ENCODE measurements around the gene GDA. TPM values are rescaled to one million over a fixed set of nuclear protein-coding genes. Genes with fewer than 3 reads are reported as not detected.

Gene GDA
- total RNA-seq, 1 experiment from 2014 or later = not detected

GRCh38 chr9:72155301-72155700 is 6.1 kb downstream of the GDA start:
- no peaks in the 10 kb centered on the region for H3K79me2 ChIP-seq (ENCODE audit: low read length)
- no peaks in the 10 kb centered on the region for H3K36me3 ChIP-seq (ENCODE audit: insufficient read depth, low read length)
- no peaks in the 10 kb centered on the region for H3K9me3 ChIP-seq (ENCODE audit: low read length)
- no peak overlapping the region for H2AFZ ChIP-seq (ENCODE audit: low read length)
- H3K4me3 ChIP-seq (ENCODE audit: low read length) = no peak overlapping the region
- no peaks in the 10 kb centered on the region for H3K9me2 ChIP-seq (replicated peaks; ENCODE audit: insufficient read depth, low read length)
- DNase-seq = no peak
- no peaks in the 10 kb centered on the region for H3K27me3 ChIP-seq (ENCODE audit: low read length)
- peaks cover 12% of the 10 kb centered on the region for H3K4me1 ChIP-seq (ENCODE audit: low read length)
- no peak overlapping the region for H3K9ac ChIP-seq (ENCODE audit: low read length)
- no peaks in the 10 kb centered on the region for H4K20me1 ChIP-seq (ENCODE audit: insufficient read depth, low read depth, low read length)
- no peak overlapping the region for H3K27ac ChIP-seq (ENCODE audit: low read length)
- H3K4me2 ChIP-seq (ENCODE audit: low read depth, low read length, poor library complexity, severe bottlenecking) = no peak overlapping the region

DNA sequence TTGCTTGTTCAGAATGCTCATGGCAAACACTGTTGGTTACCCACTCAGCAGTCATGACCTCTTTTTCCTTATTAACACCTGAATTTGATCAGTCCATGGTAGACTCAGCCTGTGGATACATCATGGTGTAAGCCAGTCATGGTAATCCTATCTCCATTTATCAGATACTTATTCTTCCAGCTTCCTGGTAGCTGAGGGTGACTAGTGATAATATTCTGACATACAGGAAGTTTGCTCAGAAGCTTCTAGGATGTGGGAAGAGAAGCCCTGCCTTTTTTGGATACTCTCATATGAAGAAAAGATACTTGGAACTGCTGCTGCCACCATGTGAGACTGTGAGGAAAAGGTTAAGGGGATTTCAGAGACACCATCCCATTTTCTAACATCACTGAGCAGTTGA is 7.3 kb downstream of the GDA start:
- Histone ChIP-seq H4K20me1 (ENCODE audit: insufficient read depth, low read depth, low read length) (no peaks in the 10 kb centered on the region), H3K4me1 (ENCODE audit: low read length) (peaks cover 12% of the 10 kb centered on the region), H3K27me3 (ENCODE audit: low read length) (no peaks in the 10 kb centered on the region), H3K4me2 (ENCODE audit: low read depth, low read length, poor library complexity, severe bottlenecking) (no peak overlapping the region), H3K9me3 (ENCODE audit: low read length) (no peaks in the 10 kb centered on the region), H3K27ac (ENCODE audit: low read length) (no peak overlapping the region), H3K79me2 (ENCODE audit: low read length) (no peaks in the 10 kb centered on the region), H3K4me3 (ENCODE audit: low read length) (no peak overlapping the region), H2AFZ (ENCODE audit: low read length) (no peak overlapping the region), H3K36me3 (ENCODE audit: insufficient read depth, low read length) (no peaks in the 10 kb centered on the region), H3K9ac (ENCODE audit: low read length) (no peak overlapping the region), H3K9me2 (replicated peaks; ENCODE audit: insufficient read depth, low read length) (no peaks in the 10 kb centered on the region)
- DNase-seq = no peak

- H3K79me2 ChIP-seq (ENCODE audit: low read length) = no peaks in the 10 kb centered on the region
- H3K9me2 ChIP-seq (replicated peaks; ENCODE audit: insufficient read depth, low read length) = no peaks in the 10 kb centered on the region
- H4K20me1 ChIP-seq (ENCODE audit: insufficient read depth, low read depth, low read length) = no peaks in the 10 kb centered on the region
- H3K27me3 ChIP-seq (ENCODE audit: low read length) = no peaks in the 10 kb centered on the region
- H3K36me3 ChIP-seq (ENCODE audit: insufficient read depth, low read length) = no peaks in the 10 kb centered on the region
- no peak overlapping the region for H3K27ac ChIP-seq (ENCODE audit: low read length)
- H3K4me3 ChIP-seq (ENCODE audit: low read length) = no peak overlapping the region
- no peaks in the 10 kb centered on the region for H3K9me3 ChIP-seq (ENCODE audit: low read length)
- peaks cover 12% of the 10 kb centered on the region for H3K4me1 ChIP-seq (ENCODE audit: low read length)
- H3K4me2 ChIP-seq (ENCODE audit: low read depth, low read length, poor library complexity, severe bottlenecking) = no peak overlapping the region
- H3K9ac ChIP-seq (ENCODE audit: low read length) = no peak overlapping the region
- H2AFZ ChIP-seq (ENCODE audit: low read length) = no peak overlapping the region
- no peak for DNase-seq
These were observed 9.4 kb downstream of the GDA start for GRCh38 chr9:72158680-72159079.

DNA sequence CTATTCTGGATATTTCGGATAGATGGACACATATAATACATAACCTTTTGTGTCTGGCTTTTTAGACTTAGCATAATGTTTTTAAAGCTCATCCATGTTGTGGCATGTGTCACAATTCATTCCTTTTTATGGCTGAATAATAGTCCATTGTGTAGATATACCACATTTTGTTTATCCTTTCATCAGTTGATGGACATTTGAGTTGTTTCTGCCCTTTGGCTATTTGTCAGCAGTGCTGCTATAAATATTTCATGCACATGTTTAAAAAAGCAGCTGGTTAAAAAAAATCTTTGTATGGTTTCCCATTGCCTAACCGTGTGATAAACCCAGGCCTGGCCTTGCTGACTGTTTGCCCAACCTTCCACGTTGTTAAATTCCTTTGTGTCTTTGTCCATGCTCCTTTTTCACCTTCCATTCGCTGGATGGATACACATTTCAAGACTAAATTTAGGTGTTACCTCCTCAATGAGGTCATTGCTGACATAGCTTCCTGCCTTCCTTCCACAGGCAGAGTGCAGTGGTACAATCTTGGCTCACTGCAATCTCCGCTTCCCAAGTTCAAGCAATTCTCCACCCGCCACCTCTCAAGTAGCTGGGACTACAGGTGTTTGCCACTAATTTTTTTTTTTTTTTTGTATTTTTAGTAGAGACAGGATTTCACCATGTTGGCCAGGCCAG is 11.3 kb downstream of the GDA start:
- no peaks in the 10 kb centered on the region for H3K27me3 ChIP-seq (ENCODE audit: low read length)
- H3K9me3 ChIP-seq (ENCODE audit: low read length) = no peaks in the 10 kb centered on the region
- H3K79me2 ChIP-seq (ENCODE audit: low read length) = no peaks in the 10 kb centered on the region
- H2AFZ ChIP-seq (ENCODE audit: low read length) = no peak overlapping the region
- H3K36me3 ChIP-seq (ENCODE audit: insufficient read depth, low read length) = no peaks in the 10 kb centered on the region
- DNase-seq = no peak
- no peak overlapping the region for H3K4me2 ChIP-seq (ENCODE audit: low read depth, low read length, poor library complexity, severe bottlenecking)
- no peaks in the 10 kb centered on the region for H4K20me1 ChIP-seq (ENCODE audit: insufficient read depth, low read depth, low read length)
- no peaks in the 10 kb centered on the region for H3K9me2 ChIP-seq (replicated peaks; ENCODE audit: insufficient read depth, low read length)
- H3K4me1 ChIP-seq (ENCODE audit: low read length) = no peaks in the 10 kb centered on the region
- H3K9ac ChIP-seq (ENCODE audit: low read length) = no peak overlapping the region
- no peak overlapping the region for H3K4me3 ChIP-seq (ENCODE audit: low read length)
- H3K27ac ChIP-seq (ENCODE audit: low read length) = no peak overlapping the region

DNA sequence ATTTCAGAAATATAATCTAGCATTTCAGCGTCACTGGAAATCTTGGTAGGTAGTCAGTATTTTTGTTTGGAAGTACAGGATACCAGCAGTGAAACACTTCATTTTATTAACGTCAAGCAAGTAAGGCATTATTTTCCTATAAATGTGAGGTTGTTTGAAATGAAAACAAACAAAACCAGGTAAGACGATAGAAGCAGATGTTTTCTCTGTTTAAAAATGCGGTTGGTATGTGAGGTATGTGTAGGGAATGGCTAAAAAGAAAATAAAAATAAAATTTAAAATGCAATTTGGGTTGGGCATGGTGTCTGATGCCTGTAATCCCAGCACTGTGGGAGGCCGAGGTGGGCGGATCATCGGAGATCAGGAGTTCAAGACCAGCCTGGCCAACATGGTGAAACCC is 16.1 kb downstream of the GDA start:
- Histone ChIP-seq H3K36me3 (ENCODE audit: insufficient read depth, low read length) (no peaks in the 10 kb centered on the region), H3K9me3 (ENCODE audit: low read length) (no peaks in the 10 kb centered on the region), H3K9ac (ENCODE audit: low read length) (no peak overlapping the region), H3K27me3 (ENCODE audit: low read length) (no peaks in the 10 kb centered on the region), H2AFZ (ENCODE audit: low read length) (no peak overlapping the region), H3K4me3 (ENCODE audit: low read length) (no peak overlapping the region), H3K79me2 (ENCODE audit: low read length) (no peaks in the 10 kb centered on the region), H4K20me1 (ENCODE audit: insufficient read depth, low read depth, low read length) (no peaks in the 10 kb centered on the region), H3K9me2 (replicated peaks; ENCODE audit: insufficient read depth, low read length) (no peaks in the 10 kb centered on the region), H3K4me1 (ENCODE audit: low read length) (no peaks in the 10 kb centered on the region), H3K4me2 (ENCODE audit: low read depth, low read length, poor library complexity, severe bottlenecking) (no peak overlapping the region), H3K27ac (ENCODE audit: low read length) (no peak overlapping the region)
- DNase-seq = no peak

DNA sequence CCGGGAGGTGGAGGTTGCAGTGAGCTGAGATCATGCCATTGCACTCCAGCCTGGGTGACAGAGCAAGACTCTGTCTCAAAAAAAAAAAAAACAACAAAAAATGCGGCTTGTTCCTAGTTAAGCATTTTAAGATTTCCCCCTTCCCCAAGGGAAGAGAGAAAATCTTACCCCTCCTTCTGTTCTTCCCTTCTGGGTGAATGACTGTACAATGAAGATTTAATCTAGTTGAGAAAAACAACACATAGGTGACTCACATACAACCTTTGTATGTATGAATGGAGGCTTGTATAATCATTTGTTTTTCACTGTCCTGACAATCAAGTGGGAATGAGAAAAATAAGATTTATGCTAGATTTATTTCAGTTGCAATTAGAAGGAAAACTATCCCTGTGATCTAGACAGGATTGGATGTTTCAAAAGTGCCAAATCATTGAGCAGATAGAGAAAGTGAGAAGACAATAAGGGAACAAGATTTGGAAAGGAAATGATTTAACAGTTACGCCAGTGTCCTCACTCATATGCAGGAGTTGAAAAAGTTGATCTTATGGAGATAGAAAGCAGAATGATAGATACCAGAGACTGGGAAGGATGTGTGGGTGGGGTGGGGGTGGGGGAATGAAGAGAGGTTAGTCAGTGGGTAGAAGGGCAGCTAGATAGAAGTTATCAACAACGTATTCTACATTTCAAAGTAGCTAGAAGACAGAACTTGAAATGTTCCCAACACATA is 16.7 kb downstream of the GDA start:
- Histone ChIP-seq H3K9ac (ENCODE audit: low read length) (no peak overlapping the region), H3K9me3 (ENCODE audit: low read length) (no peaks in the 10 kb centered on the region), H3K79me2 (ENCODE audit: low read length) (no peaks in the 10 kb centered on the region), H3K9me2 (replicated peaks; ENCODE audit: insufficient read depth, low read length) (no peaks in the 10 kb centered on the region), H3K4me2 (ENCODE audit: low read depth, low read length, poor library complexity, severe bottlenecking) (no peak overlapping the region), H4K20me1 (ENCODE audit: insufficient read depth, low read depth, low read length) (no peaks in the 10 kb centered on the region), H3K4me1 (ENCODE audit: low read length) (no peaks in the 10 kb centered on the region), H3K27ac (ENCODE audit: low read length) (no peak overlapping the region), H3K36me3 (ENCODE audit: insufficient read depth, low read length) (no peaks in the 10 kb centered on the region), H3K4me3 (ENCODE audit: low read length) (no peak overlapping the region), H3K27me3 (ENCODE audit: low read length) (no peaks in the 10 kb centered on the region), H2AFZ (ENCODE audit: low read length) (no peak overlapping the region)
- no peak for DNase-seq

- no peaks in the 10 kb centered on the region for H3K36me3 ChIP-seq (ENCODE audit: insufficient read depth, low read length)
- H3K9me3 ChIP-seq (ENCODE audit: low read length) = no peaks in the 10 kb centered on the region
- no peak overlapping the region for H3K27ac ChIP-seq (ENCODE audit: low read length)
- no peak overlapping the region for H3K9ac ChIP-seq (ENCODE audit: low read length)
- H3K9me2 ChIP-seq (replicated peaks; ENCODE audit: insufficient read depth, low read length) = no peaks in the 10 kb centered on the region
- DNase-seq = no peak
- no peak overlapping the region for H3K4me3 ChIP-seq (ENCODE audit: low read length)
- H3K79me2 ChIP-seq (ENCODE audit: low read length) = no peaks in the 10 kb centered on the region
- H4K20me1 ChIP-seq (ENCODE audit: insufficient read depth, low read depth, low read length) = no peaks in the 10 kb centered on the region
- no peaks in the 10 kb centered on the region for H3K27me3 ChIP-seq (ENCODE audit: low read length)
- H3K4me2 ChIP-seq (ENCODE audit: low read depth, low read length, poor library complexity, severe bottlenecking) = no peak overlapping the region
- H3K4me1 ChIP-seq (ENCODE audit: low read length) = no peaks in the 10 kb centered on the region
- no peak overlapping the region for H2AFZ ChIP-seq (ENCODE audit: low read length)
These were observed 18.8 kb downstream of the GDA start for GRCh38 chr9:72168075-72168474.

GRCh38 chr9:72169178-72169577 is 19.9 kb downstream of the GDA start:
- H3K9ac ChIP-seq (ENCODE audit: low read length) = no peak overlapping the region
- no peaks in the 10 kb centered on the region for H3K9me3 ChIP-seq (ENCODE audit: low read length)
- no peak overlapping the region for H3K27ac ChIP-seq (ENCODE audit: low read length)
- H3K4me1 ChIP-seq (ENCODE audit: low read length) = no peaks in the 10 kb centered on the region
- no peak for DNase-seq
- no peak overlapping the region for H2AFZ ChIP-seq (ENCODE audit: low read length)
- H3K9me2 ChIP-seq (replicated peaks; ENCODE audit: insufficient read depth, low read length) = no peaks in the 10 kb centered on the region
- no peak overlapping the region for H3K4me3 ChIP-seq (ENCODE audit: low read length)
- H4K20me1 ChIP-seq (ENCODE audit: insufficient read depth, low read depth, low read length) = no peaks in the 10 kb centered on the region
- no peak overlapping the region for H3K4me2 ChIP-seq (ENCODE audit: low read depth, low read length, poor library complexity, severe bottlenecking)
- no peaks in the 10 kb centered on the region for H3K79me2 ChIP-seq (ENCODE audit: low read length)
- no peaks in the 10 kb centered on the region for H3K36me3 ChIP-seq (ENCODE audit: insufficient read depth, low read length)
- H3K27me3 ChIP-seq (ENCODE audit: low read length) = no peaks in the 10 kb centered on the region

Data from Karpas-422 (cell line).